IMR-90 (cell line): ENCODE data around the gene TMEM269. TPM values are rescaled to one million over a fixed set of nuclear protein-coding genes. Genes with fewer than 3 reads are reported as not detected.

Source experiments
- ATAC-seq: fragments of 200-7000 bp; cut with Tn5 transposase; 2 replicates; pipeline ENCODE4 v1.9.1; 2020; ENCODE audit warnings: low read depth, mild to moderate bottlenecking, moderate library complexity
- BruUV-seq: library from RNA; stranded (reverse); fragments of 400-500 nt; replicated peaks from 2 replicates; lab custom pipeline; 2021; lab: Mats Ljungman, UMichigan
- CTCF ChIA-PET: fragments of 300-600 bp; formaldehyde crosslinking; extraction: SDS; loops from one replicate; lab custom pipeline; 2021; ENCODE audit warnings: antibody characterized with exemption; lab: Yijun Ruan, JAX
- POLR2A ChIA-PET: fragments of 300-600 bp; sonication (Branson Sonifier 250); formaldehyde crosslinking; loops from one replicate; lab custom pipeline; 2022; ENCODE audit warnings: antibody characterized with exemption; ENCODE audit not compliant: unreplicated experiment; lab: Charles Lee
- DNase-seq: peaks from one replicate; pipeline ENCODE4 v3.0.0; 2013
- H2AFZ ChIP-seq: replicated peaks from 2 replicates; pipeline ENCODE3; 2013; ENCODE audit warnings: low read length, mild to moderate bottlenecking; ENCODE audit not compliant: poor library complexity
- H2AK5ac ChIP-seq: 2 replicates; pipeline ENCODE4 v1.6.1; 2013; ENCODE audit warnings: low read depth, low read length, inconsistent platforms
- H2AK9ac ChIP-seq: replicated peaks from 2 replicates; pipeline ENCODE3; 2013; ENCODE audit warnings: mild to moderate bottlenecking, low read depth, low read length, moderate library complexity; ENCODE audit not compliant: poor library complexity
- H2BK120ac ChIP-seq: 2 replicates; pipeline ENCODE4 v1.6.1; 2013; ENCODE audit warnings: low read depth, low read length, inconsistent platforms
- H2BK15ac ChIP-seq: 3 replicates; pipeline ENCODE4 v1.6.1; 2013; ENCODE audit warnings: low read depth, low read length, inconsistent platforms
- H2BK20ac ChIP-seq: 2 replicates; pipeline ENCODE4 v1.6.1; 2013; ENCODE audit warnings: low read depth, mild to moderate bottlenecking, inconsistent platforms, low read length, moderate library complexity
- H2BK5ac ChIP-seq: 2 replicates; pipeline ENCODE4 v1.6.1; 2013; ENCODE audit warnings: mild to moderate bottlenecking, low read depth, low read length, inconsistent platforms; ENCODE audit not compliant: poor library complexity, severe bottlenecking
- H3K14ac ChIP-seq: replicated peaks from 2 replicates; pipeline ENCODE4 v1.6.1; 2013; ENCODE audit warnings: low read depth, low read length, inconsistent platforms
- H3K18ac ChIP-seq: 2 replicates; pipeline ENCODE4 v1.6.1; 2013; ENCODE audit warnings: low read depth, low read length, control low read depth
- H3K23ac ChIP-seq: 2 replicates; pipeline ENCODE4 v1.6.1; 2013; ENCODE audit warnings: low read depth, low read length, inconsistent platforms
- H3K27ac ChIP-seq: 2 replicates; pipeline ENCODE4 v1.5.1; 2013; ENCODE audit warnings: mild to moderate bottlenecking, control low read depth, low read length; ENCODE audit not compliant: insufficient read depth
- H3K27me3 ChIP-seq: 2 replicates; pipeline ENCODE4 v1.6.1; 2013; ENCODE audit warnings: low read length; ENCODE audit not compliant: control insufficient read depth, insufficient read depth
- H3K36me3 ChIP-seq: 2 replicates; pipeline ENCODE4 v1.6.1; 2013; ENCODE audit warnings: low read length, mixed read lengths; ENCODE audit not compliant: control insufficient read depth, insufficient read depth
- H3K4ac ChIP-seq: 2 replicates; pipeline ENCODE4 v1.6.1; 2013; ENCODE audit warnings: low read depth, low read length, inconsistent platforms
- H3K4me1 ChIP-seq: 2 replicates; pipeline ENCODE4 v1.6.1; 2013; ENCODE audit warnings: low read length, mixed read lengths; ENCODE audit not compliant: control insufficient read depth, insufficient read depth
- H3K4me2 ChIP-seq: 2 replicates; pipeline ENCODE4 v1.6.1; 2013; ENCODE audit warnings: low read depth, mild to moderate bottlenecking, control low read depth, low read length, moderate library complexity
- H3K4me3 ChIP-seq: 2 replicates; pipeline ENCODE4 v1.5.1; 2013; ENCODE audit warnings: low read depth, mild to moderate bottlenecking, control low read depth, low read length, moderate library complexity; ENCODE audit not compliant: insufficient read depth
- H3K56ac ChIP-seq: 2 replicates; pipeline ENCODE4 v1.6.1; 2013; ENCODE audit warnings: low read length, inconsistent platforms; ENCODE audit not compliant: insufficient read depth; ENCODE audit errors: extremely low read depth
- H3K79me1 ChIP-seq, 2 experiments: 2 replicates each; pipeline ENCODE4 v1.6.1; 2013; ENCODE audit warnings: low read length in 2 of 2, inconsistent platforms in 1 of 2, low read depth in 1 of 2
- H3K9ac ChIP-seq: 2 replicates; pipeline ENCODE4 v1.6.1; 2013; ENCODE audit warnings: low read depth, low read length, control low read depth
- H3K9me1 ChIP-seq: 2 replicates; pipeline ENCODE4 v1.6.1; 2013; ENCODE audit warnings: low read length, inconsistent platforms; ENCODE audit not compliant: insufficient read depth
- H3K9me3 ChIP-seq: 2 replicates; pipeline ENCODE4 v1.6.1; 2013; ENCODE audit warnings: low read length; ENCODE audit not compliant: control insufficient read depth, insufficient read depth
- H4K20me1 ChIP-seq: 2 replicates; pipeline ENCODE4 v1.6.1; 2013; ENCODE audit warnings: low read length, inconsistent platforms; ENCODE audit not compliant: insufficient read depth
- H4K5ac ChIP-seq: 2 replicates; pipeline ENCODE4 v1.6.1; 2013; ENCODE audit warnings: mild to moderate bottlenecking, low read depth, low read length, control low read depth
- H4K8ac ChIP-seq, 2 experiments: 2 replicates each; pipeline ENCODE4 v1.6.1; 2013; ENCODE audit warnings: low read depth in 2 of 2, low read length in 2 of 2, control low read depth in 1 of 2, inconsistent platforms in 1 of 2
- H4K91ac ChIP-seq: 2 replicates; pipeline ENCODE4 v1.6.1; 2013; ENCODE audit warnings: low read depth, low read length, inconsistent platforms; ENCODE audit not compliant: insufficient read depth
- ELK1 ChIP-seq: fragments of 150-350 bp; IDR thresholded peaks from 2 replicates; pipeline ENCODE4 v1.6.1; 2016; ENCODE audit warnings: low read depth, mild to moderate bottlenecking, low read length, moderate library complexity, borderline replicate concordance
- MAFK ChIP-seq: IDR thresholded peaks from 2 replicates; pipeline ENCODE4 v1.6.1; 2012; ENCODE audit warnings: low read depth, low read length, improper control_type of control experiment
- NFE2L2 ChIP-seq: fragments of 150-350 bp; IDR thresholded peaks from 2 replicates; pipeline ENCODE4 v1.6.1; 2016; ENCODE audit warnings: low read depth, mild to moderate bottlenecking, low read length
- WGBS, 2 experiments: methylation state at CpG; one replicate each; pipeline versions ENCODE4 v1.1.5 to v1.1.7; 2013; ENCODE audit warnings: missing lambda C conversion rate in 2 of 2; ENCODE audit not compliant: insufficient read length in 1 of 2; ENCODE audit errors: extremely low coverage in 2 of 2; 5-methylcytosine and 5-hydroxymethylcytosine counted together
- dilution Hi-C: fragments of 300-500 bp; cut with HindIII; formaldehyde crosslinking; loops from one replicate; pipeline ENCODE4 v1.14.3; 2018; ENCODE audit warnings: low sequenced_read_pairs; ENCODE audit not compliant: unreplicated experiment
- in situ Hi-C: fragments of 300-500 bp; cut with MboI; formaldehyde crosslinking; loops from 3 replicates; pipeline ENCODE4 v1.14.3; 2019; ENCODE audit warnings: low sequenced_read_pairs, inconsistent platforms, mixed read lengths
- intact Hi-C: fragments of 100-400 bp; cut with micrococcal nuclease; formaldehyde crosslinking; loops from 2 replicates; pipeline ENCODE4 v1.10.0; 2022
- polyA plus RNA-seq, 3 experiments: library from polyadenylated mRNA; depleted of rRNA; stranded (reverse); fragments of >200 nt; gene quantifications; 2 replicates each; pipeline ENCODE4 v1.2.3, GENCODE V29; 2012; ENCODE audit warnings: low replicate concordance in 1 of 3
- total RNA-seq: library from RNA; depleted of rRNA; stranded (reverse); fragments of >200 nt; gene quantifications from 2 replicates; pipeline ENCODE4 v1.2.3, GENCODE V29; 2012

TMEM269 gene
- total and polyA plus RNA-seq, 2 of the 4 experiments (the other 2 are of a cell fraction): not detected

- H4K5ac ChIP-seq: no peak overlapping the region
- no peak overlapping the region for H4K91ac ChIP-seq
- TF ChIP-seq MAFK (peak; percentile 86), ELK1 (no peak), NFE2L2 (peak; percentile 99)
- H3K18ac ChIP-seq: no peak overlapping the region
- H3K36me3 ChIP-seq: no peaks in the 10 kb centered on the region
- H2AK5ac ChIP-seq: no peak overlapping the region
- in situ Hi-C loops (no loop called here), dilution Hi-C loops (no loop called here), intact Hi-C loops (no loop called here)
- no peak overlapping the region for H3K4me2 ChIP-seq
- peak; percentile 72 for ATAC-seq
- H3K4me3 ChIP-seq: no peak overlapping the region
- no peak overlapping the region for H2BK120ac ChIP-seq
- H4K20me1 ChIP-seq: no peaks in the 10 kb centered on the region
- no peak overlapping the region for H3K14ac ChIP-seq
- no peak overlapping the region for H2BK20ac ChIP-seq
- no peaks in the 10 kb centered on the region for H3K4me1 ChIP-seq
- no peak overlapping the region for H3K56ac ChIP-seq
- CTCF ChIA-PET: no interaction called here
- peak; percentile 39 for DNase-seq
- no peak overlapping the region; the same call in 1 of the 2 replicates for H3K27ac ChIP-seq
- no peak overlapping the region for H3K9ac ChIP-seq
- H3K9me3 ChIP-seq: no peaks in the 10 kb centered on the region
- no peaks in the 10 kb centered on the region for H3K27me3 ChIP-seq
- H3K9me1 ChIP-seq: no peaks in the 10 kb centered on the region; the same call in 1 of the 2 replicates
- no peak overlapping the region for H4K8ac ChIP-seq
- no peak overlapping the region for H2BK15ac ChIP-seq
- POLR2A ChIA-PET: no interaction called here
- H2AK9ac ChIP-seq: no peak overlapping the region
- no peak overlapping the region for H2BK5ac ChIP-seq
- peaks cover 18 to 31% of the 10 kb centered on the region in 2 experiments for H3K79me1 ChIP-seq
- H2AFZ ChIP-seq: no peak overlapping the region
- WGBS, 2 experiments: no CpG with 5 or more reads among the region's 2 CpGs
- no TSS peak for BruUV-seq
- H3K4ac ChIP-seq: no peak overlapping the region
- H3K23ac ChIP-seq: 0 out of 2 replicates have a peak overlapping the region, but pooled peaks have one; percentile 16
Observed at GRCh38 chr1:42822800-42823392, 38.1 kb downstream of the TMEM269 start.
